Fibroblast of lung (primary cell): ENCODE results near the gene FGD2.
"Not testable (repeated sequence)": the region's sequence is repeated elsewhere in the genome, so short reads cannot be mapped to it uniquely, and the experiment has no call there.

ENCODE experiments used
- EZH2 ChIP-seq: IDR thresholded peaks from 2 replicates; pipeline ENCODE4 v1.5.1; 2012; ENCODE audit warnings: low read length, control low read depth, mild to moderate bottlenecking; ENCODE audit errors: missing control alignments
- TF ChIP-seq, protein P1 (sequence below), 2 donors: IDR thresholded peaks in 1 of 2; conservative IDR thresholded peaks in 1 of 2; 1 replicate in 1 of 2; 2 replicates in 1 of 2; pipeline ENCODE4 v1.5.1; 2011 to 2012; ENCODE audit warnings: low read length in 2 of 2, control low read depth in 1 of 2, inconsistent platforms in 1 of 2, low read depth in 1 of 2, mild to moderate bottlenecking in 1 of 2

- TF ChIP-seq, protein P1, sequence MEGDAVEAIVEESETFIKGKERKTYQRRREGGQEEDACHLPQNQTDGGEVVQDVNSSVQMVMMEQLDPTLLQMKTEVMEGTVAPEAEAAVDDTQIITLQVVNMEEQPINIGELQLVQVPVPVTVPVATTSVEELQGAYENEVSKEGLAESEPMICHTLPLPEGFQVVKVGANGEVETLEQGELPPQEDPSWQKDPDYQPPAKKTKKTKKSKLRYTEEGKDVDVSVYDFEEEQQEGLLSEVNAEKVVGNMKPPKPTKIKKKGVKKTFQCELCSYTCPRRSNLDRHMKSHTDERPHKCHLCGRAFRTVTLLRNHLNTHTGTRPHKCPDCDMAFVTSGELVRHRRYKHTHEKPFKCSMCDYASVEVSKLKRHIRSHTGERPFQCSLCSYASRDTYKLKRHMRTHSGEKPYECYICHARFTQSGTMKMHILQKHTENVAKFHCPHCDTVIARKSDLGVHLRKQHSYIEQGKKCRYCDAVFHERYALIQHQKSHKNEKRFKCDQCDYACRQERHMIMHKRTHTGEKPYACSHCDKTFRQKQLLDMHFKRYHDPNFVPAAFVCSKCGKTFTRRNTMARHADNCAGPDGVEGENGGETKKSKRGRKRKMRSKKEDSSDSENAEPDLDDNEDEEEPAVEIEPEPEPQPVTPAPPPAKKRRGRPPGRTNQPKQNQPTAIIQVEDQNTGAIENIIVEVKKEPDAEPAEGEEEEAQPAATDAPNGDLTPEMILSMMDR (conservative IDR thresholded peaks at IDR 0.05 in 1 of 2, IDR thresholded peaks at IDR 0.05 in 1 of 2; ENCODE audit: low read depth in 1 of 2, low read length in 2 of 2), result not testable (repeated sequence)
- TF ChIP-seq EZH2, result not testable (repeated sequence)
These were observed 37.6 kb downstream of the FGD2 start for GRCh38 chr6:37043091-37043490.
